ENCODE results near the gene PLEKHA8.

DNA sequence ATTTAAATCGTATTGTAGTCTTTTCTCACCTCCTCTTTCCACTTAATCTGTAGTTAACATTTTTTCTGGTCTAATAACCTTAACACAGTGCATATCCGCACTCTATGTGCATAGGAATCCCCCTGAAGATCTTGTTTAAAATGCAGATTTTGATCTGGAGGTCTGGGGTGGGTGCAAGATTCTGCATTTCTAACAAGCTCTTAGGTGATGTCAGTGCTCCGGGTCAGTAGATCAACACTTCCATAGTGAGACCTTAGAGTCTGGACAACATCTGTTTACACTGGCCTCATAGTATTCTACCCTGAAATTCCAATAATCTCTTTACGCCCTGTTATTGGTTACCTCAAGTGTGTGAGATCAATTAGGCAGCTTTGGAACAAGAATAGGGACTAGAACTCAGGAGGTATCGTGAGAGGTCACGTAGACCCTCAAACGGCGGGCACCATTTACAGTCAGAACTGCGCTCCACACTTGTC is 434 bp upstream of the PLEKHA8 start:
- TF ChIP-seq REST (IDR thresholded peaks at IDR 0.05; ENCODE audit: insufficient read depth in 1 of 2, low read depth in 2 of 2, low read length in 2 of 2) (no peak), TAF1 (IDR thresholded peaks at IDR 0.05; ENCODE audit: borderline replicate concordance, insufficient read depth, low read length) (no peak)
